WERI-Rb-1 (cell line): Measurements from ENCODE around the gene ASB7.

ENCODE experiments used
- DNase-seq: peaks from one replicate; pipeline ENCODE4 v3.0.0-alpha.2; 2020
- H3K27ac ChIP-seq: fragments of 250-450 bp; sonication (Bioruptor Pico); 2 replicates; pipeline ENCODE4 v1.5.1; 2020; ENCODE audit warnings: mild to moderate bottlenecking, moderate library complexity
- H3K27me3 ChIP-seq: fragments of 250-450 bp; sonication (Bioruptor Pico); 2 replicates; pipeline ENCODE4 v1.5.1; 2021; ENCODE audit warnings: mild to moderate bottlenecking, low read depth, moderate library complexity; ENCODE audit not compliant: insufficient read depth, severe bottlenecking
- H3K36me3 ChIP-seq: fragments of 250-450 bp; sonication (Bioruptor Pico); 2 replicates; pipeline ENCODE4 v1.5.1; 2020; ENCODE audit warnings: mild to moderate bottlenecking, moderate library complexity
- H3K4me3 ChIP-seq: 2 replicates; pipeline ENCODE4 v1.5.1; 2011; ENCODE audit warnings: low read depth, mild to moderate bottlenecking, control low read depth, low read length
- H3K9me3 ChIP-seq: fragments of 250-450 bp; sonication (Bioruptor Pico); 2 replicates; pipeline ENCODE4 v1.5.1; 2021; ENCODE audit warnings: mild to moderate bottlenecking, moderate library complexity; ENCODE audit not compliant: severe bottlenecking
- TF ChIP-seq, protein P1 (sequence below): IDR thresholded peaks from 2 replicates; pipeline ENCODE4 v1.5.1; 2011; ENCODE audit warnings: low read depth, mild to moderate bottlenecking, control low read depth, inconsistent platforms, low read length

Gene ASB7

DNA sequence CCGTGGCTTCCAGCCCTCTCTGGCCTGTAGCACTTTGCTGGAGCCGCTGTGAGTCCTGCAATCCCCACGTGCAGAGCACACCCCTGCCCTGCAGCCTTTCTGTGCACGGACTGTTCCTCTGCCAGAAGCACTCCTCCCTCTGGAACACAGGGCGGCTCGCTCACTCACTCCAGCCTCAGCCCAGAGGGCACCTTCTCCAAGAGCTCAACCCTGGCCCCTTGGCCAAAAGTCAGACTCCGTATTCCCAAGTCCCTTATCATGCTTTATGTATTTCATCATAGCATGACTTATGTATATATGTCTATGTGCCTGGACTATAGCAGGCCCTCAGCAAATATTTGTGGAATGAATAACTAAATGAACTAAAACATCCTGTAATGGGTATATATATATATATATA is 63.2 kb downstream of the ASB7 start:
- Histone ChIP-seq H3K36me3 (no peaks in the 10 kb centered on the region), H3K27ac (no peak overlapping the region)

DNA sequence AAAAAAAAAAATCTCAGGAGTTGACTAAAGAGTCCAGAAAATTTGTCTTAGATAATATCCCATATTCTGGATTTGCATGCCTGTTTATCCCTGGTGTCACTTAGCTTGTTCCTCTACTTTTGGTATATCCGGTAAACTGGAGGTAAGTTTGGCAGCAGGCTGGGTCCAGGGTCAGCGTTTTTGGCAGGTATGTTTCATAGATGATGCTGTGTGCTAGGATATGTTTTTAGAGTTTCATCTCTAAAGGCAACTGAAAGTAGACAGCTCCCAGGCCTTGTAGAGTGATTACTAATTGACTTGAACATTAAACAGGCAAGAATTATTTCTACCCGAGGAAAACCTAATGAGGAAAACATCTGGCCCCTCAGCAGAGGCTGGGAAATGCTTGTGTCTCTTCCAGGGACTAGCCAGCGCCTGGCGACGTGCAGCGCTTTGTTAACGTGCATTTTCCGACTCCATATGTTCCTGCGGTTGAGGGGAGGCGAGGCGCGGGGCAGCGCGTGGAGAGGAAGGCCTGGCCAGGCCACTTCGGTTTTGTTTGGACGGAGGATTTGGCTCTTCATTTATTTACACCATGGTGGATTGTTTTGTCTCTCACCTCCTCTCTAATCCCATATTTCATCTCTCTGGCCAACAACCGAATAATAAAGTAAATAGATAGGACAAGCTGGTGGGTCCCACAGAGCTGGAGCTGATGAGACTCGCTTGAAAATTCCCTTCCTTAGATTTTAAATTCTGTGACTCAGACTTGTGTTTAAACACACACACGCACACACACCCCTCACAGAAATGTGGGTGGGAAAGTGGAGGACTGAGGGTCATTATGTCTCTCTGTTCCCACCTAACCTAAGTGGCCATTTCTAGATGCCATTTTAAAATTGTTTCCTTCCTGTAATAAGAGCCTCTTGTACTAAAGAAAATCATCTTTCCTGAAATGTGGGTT is 65.3 kb downstream of the ASB7 start:
- no peaks in the 10 kb centered on the region for H3K36me3 ChIP-seq
- H3K9me3 ChIP-seq, result no peaks in the 10 kb centered on the region
- no peak for DNase-seq
- no peaks in the 10 kb centered on the region for H3K27me3 ChIP-seq
- no peak overlapping the region for H3K27ac ChIP-seq
- H3K4me3 ChIP-seq, result no peak overlapping the region
- TF ChIP-seq, protein P1, sequence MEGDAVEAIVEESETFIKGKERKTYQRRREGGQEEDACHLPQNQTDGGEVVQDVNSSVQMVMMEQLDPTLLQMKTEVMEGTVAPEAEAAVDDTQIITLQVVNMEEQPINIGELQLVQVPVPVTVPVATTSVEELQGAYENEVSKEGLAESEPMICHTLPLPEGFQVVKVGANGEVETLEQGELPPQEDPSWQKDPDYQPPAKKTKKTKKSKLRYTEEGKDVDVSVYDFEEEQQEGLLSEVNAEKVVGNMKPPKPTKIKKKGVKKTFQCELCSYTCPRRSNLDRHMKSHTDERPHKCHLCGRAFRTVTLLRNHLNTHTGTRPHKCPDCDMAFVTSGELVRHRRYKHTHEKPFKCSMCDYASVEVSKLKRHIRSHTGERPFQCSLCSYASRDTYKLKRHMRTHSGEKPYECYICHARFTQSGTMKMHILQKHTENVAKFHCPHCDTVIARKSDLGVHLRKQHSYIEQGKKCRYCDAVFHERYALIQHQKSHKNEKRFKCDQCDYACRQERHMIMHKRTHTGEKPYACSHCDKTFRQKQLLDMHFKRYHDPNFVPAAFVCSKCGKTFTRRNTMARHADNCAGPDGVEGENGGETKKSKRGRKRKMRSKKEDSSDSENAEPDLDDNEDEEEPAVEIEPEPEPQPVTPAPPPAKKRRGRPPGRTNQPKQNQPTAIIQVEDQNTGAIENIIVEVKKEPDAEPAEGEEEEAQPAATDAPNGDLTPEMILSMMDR, result no peak

More for the DNA sequence above, 63.2 kb downstream of the ASB7 start:
- no peaks in the 10 kb centered on the region for H3K9me3 ChIP-seq
- DNase-seq, result no peak
- no peaks in the 10 kb centered on the region for H3K27me3 ChIP-seq
- H3K4me3 ChIP-seq, result no peak overlapping the region
- TF ChIP-seq, protein P1, result no peak

DNA sequence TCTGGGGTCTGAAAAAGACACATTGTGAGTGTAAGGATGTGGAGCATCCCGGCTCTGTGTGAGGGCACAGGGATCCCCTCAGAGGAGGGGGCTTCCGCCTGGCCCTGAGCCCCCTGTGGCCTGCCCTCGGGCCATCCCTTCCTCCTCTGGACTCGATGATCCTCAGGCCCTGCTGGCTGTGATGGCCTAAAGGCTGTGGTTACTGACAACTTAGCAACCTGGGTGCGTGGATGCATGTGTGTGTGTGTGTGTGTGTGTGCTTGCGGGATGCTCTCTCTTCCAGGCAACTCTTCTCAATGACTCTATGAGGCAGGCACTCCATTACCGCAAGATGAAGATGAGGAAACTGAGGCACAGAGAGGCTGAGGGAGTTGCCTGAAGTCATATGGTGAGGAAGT is 66.0 kb downstream of the ASB7 start:
- TF ChIP-seq, protein P1, result no peak
- no peaks in the 10 kb centered on the region for H3K36me3 ChIP-seq
- H3K9me3 ChIP-seq, result no peaks in the 10 kb centered on the region
- no peak overlapping the region for H3K4me3 ChIP-seq
- no peaks in the 10 kb centered on the region for H3K27me3 ChIP-seq
- DNase-seq, result no peak
- no peak overlapping the region for H3K27ac ChIP-seq

DNA sequence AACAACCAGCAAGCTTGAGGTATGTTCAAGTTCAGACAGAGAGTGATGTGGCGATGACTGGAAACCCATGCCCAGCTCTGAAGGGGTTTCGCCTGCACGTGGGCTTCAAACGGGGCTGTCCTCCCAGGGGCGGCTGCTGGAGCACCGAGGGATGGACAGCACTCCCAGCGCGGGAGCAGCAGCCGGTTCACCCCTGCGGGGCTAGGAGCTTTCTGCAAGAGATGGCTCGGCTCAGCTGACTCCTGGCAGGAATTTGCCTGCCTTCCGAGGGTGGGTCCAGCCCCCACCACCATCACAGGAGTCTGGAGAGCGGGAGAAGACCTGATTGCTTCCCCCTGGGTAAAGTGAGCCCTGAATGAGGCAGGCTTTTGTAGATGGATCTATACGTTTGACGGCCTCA is 66.9 kb downstream of the ASB7 start:
- Histone ChIP-seq H3K9me3 (no peaks in the 10 kb centered on the region), H3K4me3 (no peak overlapping the region)
- TF ChIP-seq, protein P1, result no peak

DNA sequence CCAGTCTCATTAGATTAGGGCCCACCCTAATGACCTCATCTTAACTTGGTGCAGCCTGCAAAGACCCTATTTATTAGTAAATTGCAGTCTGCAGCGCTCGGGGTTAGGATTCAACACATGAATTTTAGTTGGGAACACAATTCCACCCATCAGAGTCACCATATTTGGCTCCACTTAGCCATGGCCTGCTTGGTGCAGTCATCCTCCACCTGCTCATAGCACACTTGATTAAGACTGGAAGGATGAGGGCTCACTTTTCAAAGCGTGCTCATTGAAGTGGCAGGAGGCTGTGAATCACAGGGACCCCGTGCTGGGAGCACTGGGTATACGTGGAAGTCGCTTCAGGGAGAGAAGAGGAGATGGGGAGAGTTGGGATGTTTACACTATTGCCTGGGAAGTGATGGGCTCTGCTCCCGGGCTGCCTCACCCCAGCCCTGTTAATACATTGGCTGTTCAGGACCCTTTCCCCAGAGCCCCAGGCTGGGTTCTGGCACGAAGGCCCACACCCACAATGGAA is 68.2 kb downstream of the ASB7 start:
- Histone ChIP-seq H3K9me3 (no peaks in the 10 kb centered on the region), H3K27ac (no peak overlapping the region), H3K27me3 (no peaks in the 10 kb centered on the region), H3K4me3 (no peak overlapping the region), H3K36me3 (no peaks in the 10 kb centered on the region)
- TF ChIP-seq, protein P1, result no peak
- no peak for DNase-seq

More for the DNA sequence above, 66.9 kb downstream of the ASB7 start:
- no peak for DNase-seq
- Histone ChIP-seq H3K36me3 (no peaks in the 10 kb centered on the region), H3K27ac (no peak overlapping the region), H3K27me3 (no peaks in the 10 kb centered on the region)
